OCI-LY1 (cell line): ENCODE results near the gene CTTNBP2NL.

Experiments
- CTCF ChIP-seq: fragments of 200-600 bp; sonication (generic), shearing (Covaris generic); IDR thresholded peaks from 2 replicates; pipeline ENCODE4 v1.5.1; 2017; ENCODE audit warnings: mild to moderate bottlenecking, antibody characterized with exemption, low read length, moderate library complexity, mixed read lengths
- EZH2 ChIP-seq: fragments of 200-600 bp; sonication (generic), shearing (Covaris generic); IDR thresholded peaks from 2 replicates; pipeline ENCODE4 v1.8.0; 2017; ENCODE audit warnings: borderline replicate concordance, mixed run types, mild to moderate bottlenecking, antibody characterized with exemption, low read length, moderate library complexity, mixed read lengths

GRCh38 chr1:112504661-112505399 lies 108.8 kb downstream of the CTTNBP2NL start:
- TF ChIP-seq CTCF (no peak), EZH2 (no peak)
